Bronchial smooth muscle cell (primary cell): Measurements from ENCODE around the gene FOXD4. TPM values are rescaled to one million over a fixed set of nuclear protein-coding genes. Genes with fewer than 3 reads are reported as not detected.

Source experiments
- total RNA-seq: library from RNA; depleted of rRNA; stranded (reverse); fragments of >200 nt; gene quantifications from 2 replicates; pipeline ENCODE4 v1.2.1, GENCODE V29; 2014

The FOXD4 gene
- 0.09 and 0.16 TPM in 2 replicates for total RNA-seq

DNA sequence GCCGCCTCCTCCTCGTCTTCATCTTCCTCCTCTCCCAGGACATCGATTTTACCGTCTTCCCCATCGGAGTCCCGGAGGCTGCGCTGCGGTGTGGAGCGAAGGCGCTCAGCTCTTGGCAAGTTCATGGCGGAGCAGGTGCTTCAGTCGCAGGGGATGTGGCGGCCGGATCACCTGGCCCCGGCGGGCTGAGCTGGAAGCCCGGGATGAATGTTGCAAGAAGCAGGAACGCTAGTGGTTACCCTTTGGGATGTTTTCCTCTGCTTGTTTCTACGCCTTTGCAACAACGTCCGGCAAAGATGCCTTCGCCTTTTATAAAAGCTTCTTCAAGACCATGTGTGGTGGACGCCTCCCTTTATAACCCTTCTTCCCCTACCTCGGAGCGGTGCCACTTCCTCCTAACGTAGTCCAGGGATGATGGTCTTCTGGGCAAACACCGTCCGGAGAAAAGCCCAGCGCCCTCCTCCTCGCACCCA, at the start of gene FOXD4:
Gene FOXD4 (minus strand): TSS at position 423 of the 473 bp plus-strand sequence. CDS start 298 bp downstream, at position 125.

Other genes with a start within 250 kb of the FOXD4 start
- 11.3 and 13.9 TPM in 2 replicates for gene WASHC1, start 89.0 kb downstream of the FOXD4 start, total RNA-seq
- 29.6 and 36.5 TPM in 2 replicates for gene ZNG1A, start 60.6 kb upstream of the FOXD4 start, total RNA-seq
- gene DOCK8, start 96.4 kb upstream of the FOXD4 start, total RNA-seq, result 0.32 and 1.9 TPM in 2 replicates